GM19351 (cell line): ENCODE data around the gene TEDC1.

Source experiments
- ATAC-seq: cut with Tn5 transposase; IDR thresholded peaks from one replicate; pipeline ENCODE4 v1.9.1; 2021; ENCODE audit warnings: mild to moderate bottlenecking, moderate library complexity; ENCODE audit not compliant: unreplicated experiment

The TEDC1 gene

GRCh38 chr14:105495101-105495989 lies 4.3 kb downstream of the TEDC1 start:
- no peak for ATAC-seq

GRCh38 chr14:105495990-105496830 lies 5.2 kb downstream of the TEDC1 start:
- no peak for ATAC-seq

- no peak for ATAC-seq
These were observed 6.0 kb downstream of the TEDC1 start for GRCh38 chr14:105496831-105497591.

- no peak for ATAC-seq
These were observed 6.8 kb downstream of the TEDC1 start for GRCh38 chr14:105497671-105498429.

- ATAC-seq, result no peak
These were observed 7.6 kb downstream of the TEDC1 start for GRCh38 chr14:105498430-105499255.

GRCh38 chr14:105499256-105500035 lies 8.4 kb downstream of the TEDC1 start:
- no peak for ATAC-seq

GRCh38 chr14:105500036-105500725 lies 9.1 kb downstream of the TEDC1 start:
- ATAC-seq, result no peak

GRCh38 chr14:105500726-105501101 lies 9.7 kb downstream of the TEDC1 start:
- ATAC-seq, result no peak

- no peak for ATAC-seq
These were observed 10.7 kb downstream of the TEDC1 start for GRCh38 chr14:105501504-105502291.

GRCh38 chr14:105502446-105503295 lies 11.6 kb downstream of the TEDC1 start:
- ATAC-seq, result no peak

GRCh38 chr14:105503296-105503640 lies 12.2 kb downstream of the TEDC1 start:
- ATAC-seq, result no peak

GRCh38 chr14:105503935-105504692 lies 13.1 kb downstream of the TEDC1 start:
- ATAC-seq, result no peak

- ATAC-seq, result no peak
These were observed 14.1 kb downstream of the TEDC1 start for GRCh38 chr14:105505101-105505500.

- no peak for ATAC-seq
These were observed 16.2 kb downstream of the TEDC1 start for GRCh38 chr14:105507247-105507646.

- ATAC-seq, result no peak
These were observed 17.0 kb downstream of the TEDC1 start for GRCh38 chr14:105508069-105508468.

GRCh38 chr14:105508601-105509000 lies 17.6 kb downstream of the TEDC1 start:
- no peak for ATAC-seq
